NCI-H1105 treated with DMSO at 0.1 percent for 48 hours (cell line): ENCODE data around the gene ERCC5.
A peak's percentile ranks its signal among the peaks of the same experiment; 100 is the strongest.

Experiments used
- DNase-seq: peaks from one replicate; lab custom pipeline; 2025; lab: John Stamatoyannopoulos, UW

ERCC5 gene

GRCh38 chr13:102845630-102846260 lies at the start of gene ERCC5:
ERCC5 (plus strand) TSS chr13:102846032; CDS start chr13:102846267, 235 bp downstream.
- DNase-seq = peak; percentile 81

- DNase-seq = peak; percentile 79
These were observed 47.0 kb upstream of the ERCC5 start, which contains the start of the genes BIVM and POGLUT2 for GRCh38 chr13:102798581-102799425. BIVM (plus strand) TSS chr13:102799119; CDS start chr13:102807268, 8,149 bp downstream. POGLUT2 (minus strand) TSS chr13:102798976; CDS start chr13:102798670, 306 bp downstream.

- DNase-seq = peak; percentile 41
These were observed 46.2 kb upstream of the ERCC5 start for GRCh38 chr13:102799426-102800144.

- DNase-seq = peak; percentile 41
These were observed 45.4 kb upstream of the ERCC5 start for GRCh38 chr13:102800145-102801041.

GRCh38 chr13:102805680-102806079 lies 40.2 kb upstream of the ERCC5 start:
- DNase-seq = no peak

GRCh38 chr13:102807699-102808098 lies 38.1 kb upstream of the ERCC5 start:
- no peak for DNase-seq

GRCh38 chr13:102812611-102813287 lies 33.1 kb upstream of the ERCC5 start:
- no peak for DNase-seq

- no peak for DNase-seq
These were observed 31.7 kb upstream of the ERCC5 start for GRCh38 chr13:102814025-102814607.

- no peak for DNase-seq
These were observed 31.0 kb upstream of the ERCC5 start for GRCh38 chr13:102814793-102815192.

GRCh38 chr13:102815788-102816187 lies 30.0 kb upstream of the ERCC5 start:
- no peak for DNase-seq

GRCh38 chr13:102816708-102817107 lies 29.1 kb upstream of the ERCC5 start:
- DNase-seq = no peak

GRCh38 chr13:102817241-102817640 lies 28.6 kb upstream of the ERCC5 start:
- DNase-seq = no peak

- no peak for DNase-seq
These were observed 27.9 kb upstream of the ERCC5 start for GRCh38 chr13:102817907-102818306.

GRCh38 chr13:102825400-102825799 lies 20.4 kb upstream of the ERCC5 start:
- no peak for DNase-seq

- DNase-seq = no peak
These were observed 19.7 kb upstream of the ERCC5 start for GRCh38 chr13:102825921-102826706.

- no peak for DNase-seq
These were observed 15.2 kb upstream of the ERCC5 start for GRCh38 chr13:102830646-102831045.

- no peak for DNase-seq
These were observed 9.4 kb upstream of the ERCC5 start for GRCh38 chr13:102836471-102836870.

GRCh38 chr13:102838273-102838672 lies 7.6 kb upstream of the ERCC5 start:
- no peak for DNase-seq

- DNase-seq = no peak
These were observed 6.8 kb upstream of the ERCC5 start for GRCh38 chr13:102838982-102839381.

- DNase-seq = no peak
These were observed 6.4 kb upstream of the ERCC5 start for GRCh38 chr13:102839462-102839861.
